HUES64 (cell line): ENCODE data around the gene MRPS12.

Experiments used
- H3K27ac ChIP-seq: 2 replicates; pipeline ENCODE4 v1.7.0; 2013; ENCODE audit warnings: low read depth, low read length, inconsistent platforms
- H3K27me3 ChIP-seq: 2 replicates; pipeline ENCODE4 v1.6.1; 2013; ENCODE audit warnings: mild to moderate bottlenecking, low read length; ENCODE audit not compliant: insufficient read depth
- H3K36me3 ChIP-seq: 2 replicates; pipeline ENCODE4 v1.6.1; 2013; ENCODE audit warnings: mild to moderate bottlenecking, low read length; ENCODE audit not compliant: insufficient read depth
- H3K4me1 ChIP-seq: 2 replicates; pipeline ENCODE4 v1.6.1; 2013; ENCODE audit warnings: mild to moderate bottlenecking, low read length, moderate library complexity; ENCODE audit not compliant: insufficient read depth
- H3K4me3 ChIP-seq: 2 replicates; pipeline ENCODE4 v1.5.1; 2013; ENCODE audit warnings: mild to moderate bottlenecking, low read length, moderate library complexity
- H3K9ac ChIP-seq: 2 replicates; pipeline ENCODE4 v1.6.1; 2013; ENCODE audit warnings: mild to moderate bottlenecking, low read depth, low read length
- H3K9me3 ChIP-seq: 2 replicates; pipeline ENCODE4 v1.6.1; 2013; ENCODE audit warnings: low read depth, low read length; ENCODE audit not compliant: insufficient read depth
- WGBS: fragments of 150-250, 120-280 bp; methylation state at CpG from one replicate; pipeline ENCODE4 v1.1.7; 2013; ENCODE audit warnings: missing lambda C conversion rate; 5-methylcytosine and 5-hydroxymethylcytosine counted together

Gene MRPS12

GRCh38 chr19:38978326-38978689 is 47.6 kb downstream of the MRPS12 start:
- no peak overlapping the region for H3K27ac ChIP-seq

GRCh38 chr19:38979812-38980211 is 49.1 kb downstream of the MRPS12 start:
- Histone ChIP-seq H3K4me3 (no peak overlapping the region), H3K36me3 (no peaks in the 10 kb centered on the region), H3K4me1 (peaks cover 7% of the 10 kb centered on the region), H3K9ac (no peak overlapping the region), H3K27ac (no peak overlapping the region), H3K27me3 (no peaks in the 10 kb centered on the region), H3K9me3 (peaks cover 18% of the 10 kb centered on the region)
- WGBS: 90% methylated on average over 5 of the region's 5 CpGs

More at GRCh38 chr19:38978326-38978689, 47.6 kb downstream of the MRPS12 start:
- Histone ChIP-seq H3K27me3 (peaks cover 3% of the 10 kb centered on the region; the same call in 1 of the 2 replicates), H3K4me1 (peaks cover 13% of the 10 kb centered on the region), H3K9me3 (peaks cover 18% of the 10 kb centered on the region), H3K36me3 (no peaks in the 10 kb centered on the region), H3K9ac (no peak overlapping the region), H3K4me3 (no peak overlapping the region)
- WGBS: 92% methylated on average over 3 of the region's 3 CpGs

- no peak overlapping the region for H3K27ac ChIP-seq
- peaks cover 18% of the 10 kb centered on the region for H3K9me3 ChIP-seq
- 94% methylated on average over 10 of the region's 10 CpGs for WGBS
- H3K27me3 ChIP-seq: no peaks in the 10 kb centered on the region
- no peak overlapping the region for H3K4me3 ChIP-seq
- no peak overlapping the region for H3K9ac ChIP-seq
- H3K36me3 ChIP-seq: no peaks in the 10 kb centered on the region
- peaks cover 5% of the 10 kb centered on the region; the same call in 1 of the 2 replicates for H3K4me1 ChIP-seq
Observed at GRCh38 chr19:38980583-38981374, 50.0 kb downstream of the MRPS12 start.
